ENCODE results near the gene COX4I2. TPM values are rescaled to one million over a fixed set of nuclear protein-coding genes. Genes with fewer than 3 reads are reported as not detected.

Gene COX4I2
- total and polyA plus RNA-seq, 5 donors from 2014 or later = not detected

- no peak for ATAC-seq (ENCODE audit: low read depth in 2 of 2)
- Mint-ChIP-seq H3K36me3 (peaks cover 44% of the 10 kb centered on the region), H3K4me3 (peak overlapping the region in 2 of 4 donors; percentile 66 to 85), H3K27me3 (no peaks in the 10 kb centered on the region), H3K27ac (peak overlapping the region; percentile 81 to 99 (median 94)), H3K4me1 (peaks cover 17 to 98% (median 82%) of the 10 kb centered on the region in 4 donors), H3K9me3 (no peaks in the 10 kb centered on the region)
- peaks cover 26% of the 10 kb centered on the region for H3K36me3 ChIP-seq (ENCODE audit: control insufficient read depth, insufficient read depth, low read length)
- no peaks in the 10 kb centered on the region for H3K9me3 ChIP-seq (ENCODE audit: control insufficient read depth in 2 of 2, low read length in 2 of 2)
- DNase-seq = no peak
- peak overlapping the region; percentile 48 for H3K27ac ChIP-seq (ENCODE audit: insufficient read depth, low read length, poor library complexity, severe bottlenecking)
- H3K4me1 ChIP-seq (ENCODE audit: control insufficient read depth, insufficient read depth, low read length, poor library complexity, severe bottlenecking) = peaks cover 81% of the 10 kb centered on the region
- H3K27me3 ChIP-seq (ENCODE audit: control insufficient read depth, insufficient read depth, low read length) = no peaks in the 10 kb centered on the region
- H3K4me3 ChIP-seq (ENCODE audit: low read depth, low read length) = no peak overlapping the region
Observed at GRCh38 chr20:31681128-31681727, 43.5 kb downstream of the COX4I2 start.

- Histone ChIP-seq H3K27me3 (ENCODE audit: control insufficient read depth, insufficient read depth, low read length) (no peaks in the 10 kb centered on the region), H3K27ac (ENCODE audit: insufficient read depth, low read length, poor library complexity, severe bottlenecking) (peak overlapping the region; percentile 6), H3K4me1 (ENCODE audit: control insufficient read depth, insufficient read depth, low read length, poor library complexity, severe bottlenecking) (peaks cover 79% of the 10 kb centered on the region), H3K4me3 (ENCODE audit: low read depth, low read length) (no peak overlapping the region), H3K36me3 (ENCODE audit: control insufficient read depth, insufficient read depth, low read length) (peaks cover 26% of the 10 kb centered on the region), H3K9me3 (ENCODE audit: control insufficient read depth in 2 of 2, low read length in 2 of 2) (no peaks in the 10 kb centered on the region)
- Mint-ChIP-seq H3K4me3 (peak overlapping the region in 1 of 4 donors; percentile 11), H3K9me3 (no peaks in the 10 kb centered on the region), H3K4me1 (peaks cover 23 to 98% (median 82%) of the 10 kb centered on the region in 4 donors), H3K27me3 (no peaks in the 10 kb centered on the region), H3K36me3 (peaks cover 45% of the 10 kb centered on the region), H3K27ac (peak overlapping the region; percentile 81 to 99 (median 94))
- ATAC-seq (ENCODE audit: low read depth in 2 of 2) = no peak
- no peak for DNase-seq
Observed at GRCh38 chr20:31681769-31682168, 44.1 kb downstream of the COX4I2 start.

- DNase-seq = no peak
- Histone ChIP-seq H3K4me1 (ENCODE audit: control insufficient read depth, insufficient read depth, low read length, poor library complexity, severe bottlenecking) (peaks cover 77% of the 10 kb centered on the region), H3K27me3 (ENCODE audit: control insufficient read depth, insufficient read depth, low read length) (no peaks in the 10 kb centered on the region), H3K9me3 (ENCODE audit: control insufficient read depth in 2 of 2, low read length in 2 of 2) (no peaks in the 10 kb centered on the region), H3K36me3 (ENCODE audit: control insufficient read depth, insufficient read depth, low read length) (peaks cover 26% of the 10 kb centered on the region), H3K27ac (ENCODE audit: insufficient read depth, low read length, poor library complexity, severe bottlenecking) (peak overlapping the region; percentile 6), H3K4me3 (ENCODE audit: low read depth, low read length) (no peak overlapping the region)
- H3K27ac Mint-ChIP-seq = peak overlapping the region; percentile 76 to 94 (median 81)
- no peaks in the 10 kb centered on the region for H3K9me3 Mint-ChIP-seq
- peaks cover 26 to 98% (median 82%) of the 10 kb centered on the region in 4 donors for H3K4me1 Mint-ChIP-seq
- H3K4me3 Mint-ChIP-seq = no peak overlapping the region
- no peak for ATAC-seq (ENCODE audit: low read depth in 2 of 2)
- no peaks in the 10 kb centered on the region for H3K27me3 Mint-ChIP-seq
- peaks cover 47% of the 10 kb centered on the region for H3K36me3 Mint-ChIP-seq
Observed at GRCh38 chr20:31682352-31682751, 44.6 kb downstream of the COX4I2 start.

- peak overlapping the region; percentile 80 to 94 (median 85) for H3K27ac Mint-ChIP-seq
- peak overlapping the region in 3 of 4 donors; percentile 12 to 31 (median 21) for H3K4me3 Mint-ChIP-seq
- Histone ChIP-seq H3K27ac (ENCODE audit: insufficient read depth, low read length, poor library complexity, severe bottlenecking) (no peak overlapping the region), H3K27me3 (ENCODE audit: control insufficient read depth, insufficient read depth, low read length) (no peaks in the 10 kb centered on the region), H3K9me3 (ENCODE audit: control insufficient read depth in 2 of 2, low read length in 2 of 2) (no peaks in the 10 kb centered on the region), H3K4me3 (ENCODE audit: low read depth, low read length) (no peak overlapping the region), H3K36me3 (ENCODE audit: control insufficient read depth, insufficient read depth, low read length) (peaks cover 32% of the 10 kb centered on the region), H3K4me1 (ENCODE audit: control insufficient read depth, insufficient read depth, low read length, poor library complexity, severe bottlenecking) (peaks cover 71% of the 10 kb centered on the region)
- ATAC-seq (ENCODE audit: low read depth in 2 of 2) = no peak
- H3K36me3 Mint-ChIP-seq = peaks cover 47% of the 10 kb centered on the region
- no peaks in the 10 kb centered on the region for H3K27me3 Mint-ChIP-seq
- DNase-seq = no peak
- H3K9me3 Mint-ChIP-seq = no peaks in the 10 kb centered on the region
- peaks cover 26 to 96% (median 78%) of the 10 kb centered on the region in 4 donors for H3K4me1 Mint-ChIP-seq
Observed at GRCh38 chr20:31682927-31683326, 45.2 kb downstream of the COX4I2 start.

GRCh38 chr20:31684153-31685015 lies 46.7 kb downstream of the COX4I2 start:
- H3K36me3 ChIP-seq (ENCODE audit: control insufficient read depth, insufficient read depth, low read length) = peaks cover 29% of the 10 kb centered on the region
- H3K9me3 ChIP-seq (ENCODE audit: control insufficient read depth in 2 of 2, low read length in 2 of 2) = no peaks in the 10 kb centered on the region
- H3K4me3 ChIP-seq (ENCODE audit: low read depth, low read length) = peak overlapping the region; percentile 7
- DNase-seq (peak in 2 of 3 donors; percentile 17 to 59), ATAC-seq (ENCODE audit: low read depth in 2 of 2) (peak in 1 of 2 donors; percentile 32)
- H3K4me3 Mint-ChIP-seq = peak overlapping the region in 3 of 4 donors; percentile 56 to 69 (median 63)
- no peak overlapping the region for H3K27ac ChIP-seq (ENCODE audit: insufficient read depth, low read length, poor library complexity, severe bottlenecking)
- H3K27ac Mint-ChIP-seq = peak overlapping the region; percentile 81 to 94 (median 88)
- peaks cover 41% of the 10 kb centered on the region for H3K36me3 Mint-ChIP-seq
- no peaks in the 10 kb centered on the region for H3K27me3 ChIP-seq (ENCODE audit: control insufficient read depth, insufficient read depth, low read length)
- H3K4me1 Mint-ChIP-seq = peaks cover 26 to 88% (median 70%) of the 10 kb centered on the region in 4 donors
- H3K9me3 Mint-ChIP-seq = no peaks in the 10 kb centered on the region
- no peaks in the 10 kb centered on the region for H3K27me3 Mint-ChIP-seq
- H3K4me1 ChIP-seq (ENCODE audit: control insufficient read depth, insufficient read depth, low read length, poor library complexity, severe bottlenecking) = peaks cover 56% of the 10 kb centered on the region

- H3K4me3 ChIP-seq (ENCODE audit: low read depth, low read length) = no peak overlapping the region
- DNase-seq (no peak), ATAC-seq (ENCODE audit: low read depth in 2 of 2) (no peak)
- H3K9me3 ChIP-seq (ENCODE audit: control insufficient read depth in 2 of 2, low read length in 2 of 2) = no peaks in the 10 kb centered on the region
- no peaks in the 10 kb centered on the region for H3K27me3 Mint-ChIP-seq
- peak overlapping the region; percentile 26 to 94 (median 85) for H3K27ac Mint-ChIP-seq
- H3K9me3 Mint-ChIP-seq = no peaks in the 10 kb centered on the region
- H3K4me3 Mint-ChIP-seq = peak overlapping the region in 2 of 4 donors; percentile 38 to 60
- peaks cover 25% of the 10 kb centered on the region for H3K36me3 ChIP-seq (ENCODE audit: control insufficient read depth, insufficient read depth, low read length)
- peaks cover 18 to 80% (median 56%) of the 10 kb centered on the region in 4 donors for H3K4me1 Mint-ChIP-seq
- H3K36me3 Mint-ChIP-seq = peaks cover 34% of the 10 kb centered on the region
- H3K27ac ChIP-seq (ENCODE audit: insufficient read depth, low read length, poor library complexity, severe bottlenecking) = peak overlapping the region; percentile 39
- H3K27me3 ChIP-seq (ENCODE audit: control insufficient read depth, insufficient read depth, low read length) = no peaks in the 10 kb centered on the region
- peaks cover 40% of the 10 kb centered on the region for H3K4me1 ChIP-seq (ENCODE audit: control insufficient read depth, insufficient read depth, low read length, poor library complexity, severe bottlenecking)
Observed at GRCh38 chr20:31685853-31686643, 48.3 kb downstream of the COX4I2 start.

- Histone ChIP-seq H3K27ac (ENCODE audit: insufficient read depth, low read length, poor library complexity, severe bottlenecking) (no peak overlapping the region), H3K4me1 (ENCODE audit: control insufficient read depth, insufficient read depth, low read length, poor library complexity, severe bottlenecking) (peaks cover 45% of the 10 kb centered on the region), H3K27me3 (ENCODE audit: control insufficient read depth, insufficient read depth, low read length) (no peaks in the 10 kb centered on the region), H3K9me3 (ENCODE audit: control insufficient read depth in 2 of 2, low read length in 2 of 2) (no peaks in the 10 kb centered on the region), H3K4me3 (ENCODE audit: low read depth, low read length) (no peak overlapping the region), H3K36me3 (ENCODE audit: control insufficient read depth, insufficient read depth, low read length) (peaks cover 14% of the 10 kb centered on the region)
- H3K9me3 Mint-ChIP-seq = no peaks in the 10 kb centered on the region
- H3K4me1 Mint-ChIP-seq = peaks cover 27 to 79% (median 56%) of the 10 kb centered on the region in 4 donors
- H3K4me3 Mint-ChIP-seq = peak overlapping the region in 1 of 4 donors; percentile 15
- DNase-seq = no peak
- no peaks in the 10 kb centered on the region for H3K27me3 Mint-ChIP-seq
- H3K36me3 Mint-ChIP-seq = peaks cover 43% of the 10 kb centered on the region
- ATAC-seq (ENCODE audit: low read depth in 2 of 2) = no peak
- peak overlapping the region in 1 of 3 donors; percentile 67 for H3K27ac Mint-ChIP-seq
Observed at GRCh38 chr20:31687777-31688176, 50.1 kb downstream of the COX4I2 start.

Measured in CD4-positive, CD25-positive, alpha-beta regulatory T cell (primary cell).